Stimulated activated CD4-positive, alpha-beta T cell treated with anti-CD3 and anti-CD28 coated beads, TNF-alpha, amount 100 ng/mL, for 48 hours (primary cell): ENCODE results near the gene FAM3D.

ENCODE experiments used
- DNase-seq, 3 donors: peaks; one replicate each; pipeline ENCODE4 v3.0.0-alpha.2; 2020; ENCODE audit warnings: low read depth in 3 of 3

Gene FAM3D

DNA sequence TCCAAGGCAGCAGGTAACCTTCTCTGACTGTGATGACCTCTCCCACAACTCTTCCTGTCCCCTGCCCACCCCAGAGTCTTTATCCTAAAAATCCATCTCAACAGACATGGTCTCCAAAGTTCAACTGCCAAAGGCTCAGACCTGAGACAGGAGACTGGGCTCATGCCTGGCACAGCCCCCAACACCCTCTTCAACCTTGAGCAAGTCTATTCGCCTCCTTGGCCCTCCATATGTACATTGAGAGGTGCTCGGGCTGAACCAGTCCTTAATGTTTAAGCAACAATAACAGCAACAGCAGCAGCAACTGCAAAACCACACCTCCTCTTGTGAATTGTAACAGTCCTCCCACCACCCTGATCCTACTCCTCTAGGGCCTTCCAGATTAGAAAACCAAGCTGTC, 9.9 kb downstream of the FAM3D start:
- DNase-seq, result no peak

DNA sequence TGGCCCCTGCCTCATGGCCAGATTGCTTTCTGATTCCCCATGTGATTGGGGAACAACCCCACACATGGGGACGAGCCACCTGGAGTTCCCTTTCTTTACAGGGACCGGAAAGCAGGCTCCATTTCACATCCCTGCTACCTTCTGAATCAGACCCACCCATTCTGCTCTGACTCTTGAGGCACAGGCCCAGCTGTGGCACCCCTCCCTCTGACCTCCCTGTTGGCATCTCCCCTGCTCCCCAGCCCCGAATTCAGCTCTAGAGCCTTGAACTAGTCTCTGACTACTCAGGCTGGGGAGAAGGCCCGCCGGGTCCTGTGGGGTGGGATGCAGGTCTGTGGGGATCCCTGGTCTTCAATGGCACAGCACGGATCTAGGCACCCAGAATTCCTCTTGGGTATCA, 12.1 kb downstream of the FAM3D start:
- no peak for DNase-seq

DNA sequence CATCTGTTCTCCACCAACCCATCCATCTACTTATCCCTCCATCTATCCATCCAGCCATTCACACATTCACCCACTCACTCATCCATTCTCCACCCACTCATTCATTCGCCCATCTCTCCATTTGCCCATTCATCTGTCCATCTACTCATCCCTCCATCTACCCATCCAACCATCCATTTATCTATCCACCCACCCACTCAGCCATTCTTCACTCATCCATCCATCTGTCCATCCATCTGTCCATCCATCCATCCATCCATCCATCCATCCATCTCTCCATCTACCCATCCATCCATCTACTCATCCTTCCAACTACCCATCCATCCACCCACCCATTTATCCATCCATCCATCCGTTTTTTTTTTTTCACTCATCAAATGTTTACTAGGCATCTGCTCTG, 13.9 kb downstream of the FAM3D start:
- DNase-seq, result no peak

DNA sequence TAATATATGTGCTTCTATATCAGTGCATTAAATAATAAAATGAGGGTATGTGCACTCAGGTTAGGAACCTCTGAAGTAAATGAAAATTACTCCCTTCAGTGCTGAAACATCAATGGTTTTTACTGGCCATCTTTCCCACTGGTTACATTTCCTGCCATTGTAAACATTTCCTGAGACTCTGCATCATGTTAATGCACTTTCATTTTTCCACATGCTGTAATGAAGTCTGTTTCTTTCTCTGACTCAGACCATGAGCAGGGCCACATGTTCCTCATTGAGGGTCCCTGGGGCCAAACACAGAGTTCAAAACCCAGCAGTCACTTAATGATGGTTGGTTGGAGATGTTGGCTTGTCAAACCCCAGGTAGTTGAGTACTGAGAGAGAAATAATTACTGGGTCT, 15.3 kb downstream of the FAM3D start:
- DNase-seq, result no peak

DNA sequence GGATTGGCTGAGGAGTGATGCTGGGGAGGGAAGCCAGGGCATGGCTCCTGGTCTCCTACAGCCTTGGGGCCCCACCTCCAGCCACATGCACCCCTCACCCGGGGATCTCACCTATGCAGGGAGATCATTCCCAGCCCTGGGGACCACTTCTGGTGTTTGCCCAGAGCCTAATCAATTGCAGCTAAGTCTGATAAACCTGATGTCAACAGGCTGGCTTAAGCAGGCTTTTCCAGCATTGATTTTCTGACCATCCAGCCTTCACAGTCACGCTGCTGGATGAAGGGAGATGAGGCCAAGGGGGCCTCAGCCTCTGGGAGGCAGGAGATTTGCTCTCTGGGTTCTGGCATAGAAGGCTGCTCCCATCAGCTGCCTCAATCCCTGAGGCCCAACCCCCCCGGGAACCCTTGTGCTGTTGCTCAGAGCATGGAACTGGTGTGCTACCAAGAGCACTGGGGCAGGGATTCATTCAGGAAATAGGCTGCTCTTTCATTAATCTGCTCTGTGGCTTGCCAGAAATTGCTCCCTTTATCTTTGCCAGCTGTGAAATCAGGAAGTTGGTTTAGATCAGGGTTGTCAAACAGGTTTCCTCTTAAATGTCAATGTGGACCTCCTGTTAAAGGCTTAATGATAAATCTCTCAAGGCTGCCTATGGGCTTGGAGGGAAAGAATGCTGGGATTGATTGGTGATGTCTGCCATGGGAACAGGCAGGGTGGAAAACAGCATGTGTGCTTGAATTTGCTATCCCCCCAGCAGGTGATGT, 19.0 kb downstream of the FAM3D start:
- no peak for DNase-seq

DNA sequence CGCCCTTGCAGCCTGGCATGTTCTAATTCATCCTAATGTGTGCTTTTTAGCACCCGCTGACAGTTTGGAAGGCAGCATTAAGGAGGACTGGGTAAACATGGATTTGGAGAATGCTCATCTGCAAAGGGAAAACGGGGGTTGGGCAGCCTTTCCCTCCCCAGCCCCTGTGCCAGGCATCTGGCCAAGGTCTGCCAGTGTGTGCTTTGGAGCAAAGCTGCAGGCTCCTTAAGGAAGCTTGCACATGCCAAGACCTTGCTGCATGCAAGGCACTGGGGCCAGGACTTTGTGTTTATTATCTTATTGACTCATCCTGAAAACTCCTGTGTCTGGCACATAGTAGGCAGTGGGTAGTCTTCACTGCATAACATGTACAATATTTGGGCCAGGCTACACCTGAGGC, 20.1 kb downstream of the FAM3D start:
- DNase-seq, result no peak

DNA sequence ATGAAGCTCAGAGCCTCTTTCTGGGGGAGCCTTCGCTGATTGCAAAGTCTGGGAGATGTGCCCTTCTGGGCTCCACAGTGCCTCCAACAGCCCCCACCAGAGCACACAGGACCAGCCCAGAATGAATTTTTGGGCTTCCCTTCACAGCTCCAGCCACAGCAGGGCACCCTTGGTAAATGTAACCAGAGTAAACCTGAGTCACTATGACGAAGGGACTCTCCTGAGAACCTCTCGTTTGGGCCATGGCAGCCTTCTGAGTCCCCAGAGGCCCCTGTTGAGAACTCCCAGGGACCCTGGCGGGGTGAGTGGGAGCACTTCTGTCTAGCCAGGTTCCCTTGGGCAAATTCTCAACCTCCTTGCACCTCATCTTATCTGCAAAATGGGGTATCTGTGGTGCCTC, 20.8 kb downstream of the FAM3D start:
- no peak for DNase-seq

DNA sequence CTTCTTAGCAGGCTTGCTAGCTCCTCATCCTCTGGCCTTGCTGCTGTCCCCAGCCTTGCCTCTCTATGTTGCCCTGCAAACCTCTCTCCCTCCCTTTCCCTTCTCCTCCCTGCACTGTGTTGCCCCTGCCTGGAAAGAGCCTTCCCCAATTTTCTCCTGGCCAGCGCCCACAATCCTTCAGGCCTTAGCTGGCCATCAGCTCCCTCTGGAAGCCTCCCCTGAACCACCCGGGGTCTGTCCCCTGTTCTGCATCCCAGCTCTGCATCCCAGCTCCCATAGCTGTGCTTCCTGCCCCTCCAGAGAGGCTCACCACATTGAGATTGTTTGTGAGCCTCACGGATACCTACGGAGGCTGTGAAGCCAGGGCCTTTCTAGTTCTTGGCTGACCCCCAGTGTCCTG, 23.7 kb downstream of the FAM3D start:
- DNase-seq, result no peak

DNA sequence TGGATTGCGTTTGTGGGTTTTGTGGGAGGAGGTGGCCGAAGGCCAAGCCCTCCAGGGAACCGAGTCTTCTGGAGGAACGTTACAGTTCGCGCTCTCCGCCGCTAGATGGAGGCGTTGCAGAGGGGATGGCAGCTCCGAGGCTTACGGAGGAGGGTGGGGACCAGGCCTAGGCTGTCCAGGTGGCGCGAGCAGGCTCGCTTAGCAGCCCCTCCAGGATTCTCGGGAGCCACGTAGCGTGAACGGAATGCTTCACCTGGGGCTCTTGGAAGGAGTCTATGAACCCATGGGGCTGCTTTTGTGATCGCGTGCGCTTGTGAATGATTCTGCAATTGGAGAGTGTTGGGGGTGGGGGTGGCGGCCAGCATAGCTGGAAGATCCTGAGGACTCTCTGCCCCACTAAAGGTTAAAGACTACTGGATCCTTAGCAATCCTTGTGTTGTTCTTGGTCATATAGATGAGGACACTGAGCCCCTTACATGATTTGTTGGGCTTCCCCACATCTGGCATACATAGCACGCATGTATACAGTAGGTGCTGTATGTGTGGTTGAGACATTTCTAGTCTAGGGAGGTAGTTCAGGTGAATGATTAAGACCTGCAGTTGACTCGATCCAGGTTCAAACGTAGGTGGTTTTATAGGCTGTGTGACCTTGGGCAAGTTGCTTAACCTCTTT, 25.7 kb downstream of the FAM3D start:
- DNase-seq, result peak; percentile 37 to 51 (median 42)

DNA sequence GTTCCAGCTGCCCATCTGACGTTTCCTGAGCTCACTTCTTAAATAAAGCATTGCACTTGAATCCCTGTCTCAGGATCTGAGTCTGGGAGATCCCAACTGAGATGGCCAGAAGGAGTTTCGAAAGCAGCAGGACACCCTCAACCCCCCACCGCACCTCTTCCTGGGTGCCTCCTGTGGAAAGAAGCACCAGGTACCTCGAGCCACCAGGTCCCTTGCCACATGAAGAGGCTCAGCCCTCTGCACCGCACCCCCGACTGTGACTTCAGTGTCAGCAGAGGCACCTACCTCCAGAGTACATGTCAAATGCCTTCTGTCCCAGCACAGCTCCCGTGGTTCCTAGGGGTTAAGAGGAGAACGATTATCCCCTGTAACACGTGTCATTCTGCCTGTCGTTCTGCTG, 26.7 kb downstream of the FAM3D start:
- DNase-seq, result no peak

DNA sequence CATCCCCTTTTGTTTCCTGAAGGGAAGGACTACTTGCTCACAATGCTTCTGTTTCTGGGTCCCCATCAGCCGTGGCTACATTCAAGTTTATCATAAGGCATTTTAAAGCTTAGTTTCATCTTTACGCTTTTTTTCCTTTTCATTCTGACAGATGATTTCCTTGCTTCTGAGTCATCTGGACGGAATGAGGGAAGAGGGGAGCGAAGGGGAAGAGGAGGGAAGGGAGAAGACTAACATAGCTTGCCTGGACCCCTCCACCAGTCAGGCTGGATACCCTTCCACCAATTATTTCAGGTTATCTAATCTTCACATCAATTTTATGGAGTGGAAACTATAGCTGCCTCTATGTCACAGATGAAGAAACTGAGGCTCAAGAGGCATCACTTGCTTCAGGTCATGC, 27.6 kb downstream of the FAM3D start:
- no peak for DNase-seq

DNA sequence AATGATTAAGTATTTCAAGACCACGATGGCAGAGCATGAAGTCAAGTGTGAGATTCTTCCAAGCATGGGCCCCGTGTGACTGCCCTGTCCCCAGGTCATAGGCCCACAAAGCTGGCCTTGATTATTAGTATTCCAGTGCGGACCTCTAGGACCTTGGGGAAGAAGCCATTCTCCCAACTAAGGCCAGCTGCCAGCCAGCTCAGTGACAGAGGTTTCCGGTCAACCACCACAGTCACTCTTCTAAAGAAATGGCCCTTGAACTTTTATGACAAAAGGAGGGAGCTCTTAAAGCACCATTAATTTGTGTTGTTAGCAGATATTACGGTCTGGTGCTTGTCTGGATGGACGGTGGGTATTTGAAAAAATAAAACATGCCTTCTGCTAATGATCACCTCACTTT, 28.0 kb downstream of the FAM3D start:
- no peak for DNase-seq

DNA sequence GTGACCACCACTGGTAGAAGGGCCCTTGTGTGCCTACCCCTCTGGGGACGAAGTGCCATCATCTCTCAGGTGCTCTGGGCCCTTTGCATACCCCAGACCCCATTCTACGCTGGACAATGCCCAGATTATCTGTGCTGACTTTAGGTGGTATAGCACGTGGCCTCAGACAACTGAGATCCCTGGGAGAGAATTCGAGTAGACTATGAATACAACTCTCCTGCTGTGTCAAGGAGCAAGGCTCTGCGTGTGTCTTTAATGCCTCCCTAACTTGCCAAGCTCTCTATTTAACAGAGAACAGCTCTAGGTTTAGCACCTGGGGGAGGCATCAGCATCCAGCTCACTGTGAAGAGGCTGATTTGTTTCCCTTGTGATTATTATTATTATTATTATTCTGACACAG, 29.1 kb downstream of the FAM3D start:
- no peak for DNase-seq

DNA sequence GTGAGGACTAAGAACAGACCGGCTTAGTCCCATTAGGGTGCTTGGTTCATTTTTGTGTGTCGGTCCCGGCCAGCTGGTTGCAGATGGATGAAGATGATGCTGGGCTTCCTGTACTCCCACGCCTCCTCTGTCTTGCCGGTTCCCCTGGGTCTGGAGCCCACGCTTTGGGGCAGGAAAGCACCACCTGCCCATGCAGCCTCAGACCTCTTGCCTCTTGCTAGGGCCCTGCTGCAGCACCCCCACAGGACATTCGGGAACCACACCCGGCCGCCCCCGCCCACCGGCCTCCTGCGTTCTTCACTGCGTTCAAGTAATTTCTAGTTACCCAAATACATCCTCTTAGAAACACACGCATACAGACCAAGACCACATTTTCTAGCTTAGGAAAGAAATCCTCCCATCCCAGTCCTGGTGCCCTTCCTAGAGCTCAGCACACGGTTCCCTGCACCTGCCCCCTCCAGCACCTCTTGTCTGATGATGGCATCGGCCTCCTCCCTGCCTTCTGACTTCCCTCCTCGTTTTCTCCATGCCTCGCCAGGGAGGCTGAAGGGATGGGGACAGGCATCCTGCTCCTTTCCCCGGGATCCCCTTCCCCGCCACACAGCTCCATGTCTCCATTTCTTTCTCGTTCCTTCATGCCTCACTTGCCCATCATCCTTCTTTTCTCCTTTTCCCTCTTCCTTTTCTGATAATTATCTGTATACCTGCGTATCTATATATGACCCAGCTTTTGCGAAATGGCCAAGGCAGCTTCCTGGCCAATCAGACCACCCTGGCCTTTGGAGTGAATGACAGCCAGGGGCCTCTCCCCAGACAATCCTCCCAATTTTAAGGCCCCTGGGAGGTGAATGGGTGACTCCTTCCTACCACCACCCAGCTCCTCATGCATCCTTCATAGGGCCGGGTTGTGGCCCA, 30.9 kb downstream of the FAM3D start:
- DNase-seq, result no peak

DNA sequence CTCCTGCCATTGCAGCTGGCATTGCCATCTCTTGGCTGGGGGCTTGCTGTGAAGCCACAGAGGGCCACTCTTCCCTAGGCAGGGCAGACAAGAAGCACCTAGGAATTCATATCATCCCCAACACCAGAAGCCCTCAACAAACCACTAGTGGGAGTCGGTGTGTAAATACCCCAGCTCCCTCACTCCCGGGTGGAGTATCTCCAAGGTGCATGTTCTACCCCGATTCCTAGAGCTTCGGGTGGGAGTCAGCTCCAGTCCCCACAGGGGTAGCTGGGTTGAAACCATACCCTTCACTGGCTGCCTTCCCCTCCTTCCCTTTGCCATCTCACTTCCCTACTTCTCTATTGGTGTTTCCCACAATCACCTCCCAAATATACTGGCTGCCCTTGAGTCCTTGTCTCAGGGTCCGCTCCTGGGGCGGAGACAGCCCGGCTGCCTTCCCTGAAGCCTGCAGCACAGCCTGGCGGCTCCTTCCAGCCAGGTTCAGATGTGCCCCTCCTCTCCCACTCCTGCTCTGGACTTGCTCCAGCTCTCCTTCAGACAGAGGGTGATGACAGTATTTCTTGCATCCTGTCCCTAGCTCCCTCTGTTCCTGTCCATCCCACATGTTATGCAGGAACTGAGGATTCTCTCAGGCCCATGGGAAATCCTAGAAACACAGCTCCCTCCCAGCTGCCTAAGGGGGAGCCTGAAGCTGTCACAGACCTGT, 33.3 kb downstream of the FAM3D start:
- DNase-seq, result no peak

DNA sequence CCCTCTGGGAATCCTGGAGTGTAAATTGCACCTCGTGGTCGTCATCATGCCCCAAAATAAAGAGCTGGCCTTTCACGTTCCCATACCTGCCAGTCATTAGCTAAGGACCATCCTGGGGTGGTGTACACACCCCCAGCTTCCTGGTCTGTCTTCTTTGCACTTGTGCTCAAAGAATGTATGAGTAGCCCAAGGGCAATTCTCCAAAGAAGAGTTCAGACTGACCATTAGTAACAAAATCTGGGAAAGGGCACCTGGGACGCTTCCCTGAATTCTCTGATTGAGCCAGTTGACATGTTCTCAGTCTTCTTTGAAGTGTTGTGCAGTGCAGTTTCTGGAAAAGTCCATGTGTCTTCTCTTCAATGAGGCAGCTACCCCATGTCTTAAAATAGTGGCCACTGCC, 34.8 kb downstream of the FAM3D start:
- DNase-seq, result no peak

DNA sequence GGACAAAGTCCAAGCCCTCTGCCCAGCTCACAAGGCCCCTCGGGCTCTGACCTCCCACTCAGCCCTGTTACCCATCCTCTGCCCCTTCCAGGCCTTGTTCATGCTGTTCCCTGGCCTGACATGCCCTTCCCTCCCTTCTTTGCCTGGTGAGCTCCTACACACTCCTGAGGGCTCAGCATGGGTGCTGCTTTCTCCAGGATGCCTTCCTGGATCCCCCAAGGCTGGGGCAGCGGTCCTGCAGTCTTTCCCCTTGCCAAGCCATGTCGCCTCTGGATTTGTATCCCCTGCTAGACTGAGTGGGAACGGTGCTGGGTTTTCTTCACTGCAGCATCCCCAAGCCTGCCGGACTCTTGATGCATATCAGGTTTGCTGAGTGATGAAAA, 35.9 kb downstream of the FAM3D start:
- no peak for DNase-seq

DNA sequence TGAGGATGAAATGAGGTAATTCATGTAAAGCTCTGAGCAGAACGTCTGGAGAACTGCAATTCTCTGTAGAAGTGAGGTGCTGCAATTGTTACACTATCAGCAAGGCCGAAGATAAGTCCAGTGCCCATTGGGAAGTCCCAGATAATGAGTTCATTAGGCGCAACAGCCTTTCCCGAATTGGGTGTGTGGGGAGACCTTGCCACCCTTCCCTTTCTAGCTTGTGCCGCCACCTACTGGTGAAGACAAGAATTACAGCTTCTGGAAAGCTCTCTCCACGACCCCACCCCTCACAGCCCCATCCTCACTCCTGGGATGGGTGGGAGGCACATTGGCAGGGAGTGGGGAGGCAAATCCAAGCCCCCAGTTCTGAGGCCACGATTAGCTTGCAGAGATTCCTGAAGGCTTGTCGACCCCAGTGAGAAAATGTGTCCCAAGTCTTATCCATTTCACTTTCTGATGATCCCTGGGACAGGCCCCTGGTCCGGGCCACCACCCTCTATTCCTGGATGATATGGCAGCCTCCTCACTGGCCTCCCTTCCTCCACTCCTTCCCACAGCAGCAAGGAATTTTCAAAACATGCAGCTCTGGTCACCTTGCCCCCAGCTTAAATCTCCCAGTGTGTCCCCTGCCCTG, 36.4 kb downstream of the FAM3D start:
- DNase-seq, result peak; percentile 30 to 48 (median 38)

DNA sequence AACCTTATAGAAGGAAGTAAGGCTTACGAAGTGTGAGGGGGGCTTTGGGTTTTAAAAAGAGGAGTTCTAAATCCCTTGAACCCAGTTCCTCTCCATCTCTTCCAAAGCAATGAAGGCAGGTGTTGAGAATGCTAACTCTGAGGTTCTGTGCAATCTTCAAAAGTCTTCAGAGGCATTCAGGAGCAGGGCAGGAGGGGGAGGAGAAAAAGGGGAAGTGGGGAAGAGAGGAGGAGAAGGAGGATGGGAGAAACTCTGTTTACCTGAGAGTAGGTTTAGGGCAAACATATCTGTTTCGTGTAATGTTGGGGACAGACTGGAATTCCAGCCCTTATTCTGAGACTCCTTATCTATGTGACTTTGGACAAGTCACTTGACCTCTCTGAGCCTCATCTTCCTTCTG, 36.9 kb downstream of the FAM3D start:
- no peak for DNase-seq

DNA sequence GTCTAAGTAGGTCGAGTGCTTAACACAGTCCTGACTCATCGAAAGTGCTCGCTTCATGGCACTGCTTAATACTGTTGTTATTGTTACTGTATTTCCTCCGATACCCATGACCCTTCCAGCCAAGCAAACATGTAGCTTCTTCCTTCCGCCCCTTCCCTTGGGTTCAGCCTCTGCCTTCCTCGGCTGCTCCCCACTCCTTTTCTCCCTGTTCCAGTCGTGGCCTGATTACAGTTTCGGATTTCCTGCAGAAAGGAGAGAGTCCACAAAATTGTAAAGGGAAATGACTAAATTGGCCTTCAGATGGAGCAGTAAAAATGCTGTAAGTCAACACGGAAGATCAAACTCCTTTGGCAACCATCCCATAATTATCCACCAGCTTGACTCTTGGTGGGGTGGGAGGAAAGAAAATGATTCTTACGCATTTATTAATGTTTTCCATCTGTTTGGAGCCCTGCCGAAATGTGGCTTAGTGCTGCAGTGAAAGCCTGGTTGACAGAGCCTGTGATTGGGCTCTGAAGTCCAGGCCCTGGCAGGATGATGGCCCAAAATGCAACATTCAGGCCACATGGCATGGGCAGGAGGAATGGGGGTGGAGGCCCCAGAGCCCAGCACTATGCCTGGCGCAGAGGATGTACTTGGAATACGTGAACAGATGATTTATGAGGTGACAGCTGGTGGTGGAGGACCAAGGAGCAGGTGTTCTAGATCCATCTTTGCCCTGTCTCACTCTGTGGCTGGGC, 37.6 kb downstream of the FAM3D start:
- DNase-seq, result no peak

DNA sequence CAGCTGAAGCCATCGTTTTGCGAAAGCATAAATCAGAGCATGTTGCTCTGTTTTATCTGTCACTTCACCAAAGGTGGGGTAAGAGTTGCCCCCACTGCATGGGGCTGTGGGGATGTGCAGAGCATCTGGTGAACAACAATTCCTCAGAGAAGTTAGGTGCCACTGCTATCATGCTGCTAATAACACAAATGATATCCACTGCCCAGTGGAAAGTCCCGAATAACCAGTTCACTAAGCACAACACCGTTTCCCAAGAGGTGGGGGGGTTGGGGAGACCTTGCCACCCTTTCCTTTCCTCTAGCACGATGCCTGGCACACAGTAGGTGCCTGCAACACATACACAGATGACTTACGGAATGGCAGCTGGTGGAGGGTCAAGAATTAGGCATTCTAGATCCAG, 38.6 kb downstream of the FAM3D start:
- no peak for DNase-seq
